HCT116 (cell line): ENCODE results near the gene SLC19A1. TPM values are rescaled to one million over a fixed set of nuclear protein-coding genes. Genes with fewer than 3 reads are reported as not detected.

ENCODE experiments used
- ATAC-seq: fragments of 200-7000 bp; cut with Tn5 transposase; 2 replicates; pipeline ENCODE4 v1.9.1; 2020; ENCODE audit warnings: mild to moderate bottlenecking, moderate library complexity
- BruUV-seq: library from RNA; stranded (reverse); fragments of 400-500 nt; replicated peaks from 2 replicates; lab custom pipeline; 2021; lab: Mats Ljungman, UMichigan
- CTCF ChIA-PET: fragments of 300-600 bp; sonication (Branson Sonifier 250); formaldehyde crosslinking; loops from one replicate; lab custom pipeline; 2021; ENCODE audit warnings: antibody characterized with exemption; lab: Charles Lee
- POLR2A ChIA-PET: fragments of 300-600, 350-600 bp; sonication (Branson Sonifier 250); formaldehyde crosslinking; loops from one replicate; lab custom pipeline; 2021; ENCODE audit warnings: antibody characterized with exemption; lab: Charles Lee
- RAD21 ChIA-PET, 2 experiments: fragments of 300-600 bp; sonication (Branson Sonifier 250); formaldehyde crosslinking; loops; one replicate each; lab custom pipeline; 2023; ENCODE audit warnings: low total read pairs in 2 of 2; ENCODE audit not compliant: uncharacterized antibody in 2 of 2, unreplicated experiment in 2 of 2, low non-redundant PET in 1 of 2; lab: Charles Lee
- DNase-seq: peaks from one replicate; pipeline ENCODE4 v3.0.0-alpha.2; 2010; ENCODE audit warnings: low read depth, low spot score
- H2AFZ ChIP-seq: fragments of 200-600 bp; shearing (Covaris generic), sonication (generic); 2 replicates; pipeline ENCODE4 v1.6.1; 2017; ENCODE audit warnings: low read depth, mixed run types, mixed read lengths, antibody characterized with exemption, low read length; ENCODE audit not compliant: poor library complexity, severe bottlenecking
- H3K27ac ChIP-seq: 2 replicates; pipeline ENCODE4 v1.5.1; 2012; ENCODE audit warnings: low read depth, low read length
- H3K27me3 ChIP-seq: fragments of 200-600 bp; sonication (generic); 2 replicates; pipeline ENCODE4 v1.6.1; 2016; ENCODE audit warnings: mixed run types, low read length, mixed read lengths; ENCODE audit not compliant: insufficient read depth
- H3K36me3 ChIP-seq, 2 experiments: fragments of 200-500 bp in 1 of 2; fragments of 200-600 bp in 1 of 2; sonication (Bioruptor generic) in 1 of 2; sonication (generic) in 1 of 2; 2 replicates each; pipeline versions ENCODE4 v1.5.1 to v1.6.1; 2014 to 2016; ENCODE audit warnings: low read length in 2 of 2, inconsistent platforms in 1 of 2, mixed read lengths in 1 of 2, mixed run types in 1 of 2; ENCODE audit not compliant: insufficient read depth in 2 of 2, control insufficient read depth in 1 of 2
- H3K4me1 ChIP-seq, 2 experiments: fragments of 200-600 bp in 1 of 2; sonication (generic) in 1 of 2; 2 replicates each; pipeline versions ENCODE4 v1.5.1 to v1.6.1; 2012 to 2017; ENCODE audit warnings: low read length in 2 of 2, inconsistent platforms in 1 of 2, mild to moderate bottlenecking in 1 of 2, mixed read lengths in 1 of 2, mixed run types in 1 of 2, moderate library complexity in 1 of 2; ENCODE audit not compliant: insufficient read depth in 2 of 2, control insufficient read depth in 1 of 2
- H3K4me2 ChIP-seq: fragments of 200-600 bp; sonication (generic); 2 replicates; pipeline ENCODE4 v1.6.1; 2017; ENCODE audit warnings: mixed run types, low read length, mixed read lengths
- H3K4me3 ChIP-seq, 2 experiments: fragments of 200-600 bp in 1 of 2; sonication (generic) in 1 of 2; replicated peaks in 1 of 2; 2 replicates each; pipeline ENCODE4 v1.5.1; 2011 to 2016; ENCODE audit warnings: low read length in 2 of 2, control low read depth in 1 of 2, low read depth in 1 of 2, mild to moderate bottlenecking in 1 of 2, mixed read lengths in 1 of 2, mixed run types in 1 of 2
- H3K79me2 ChIP-seq: fragments of 200-600 bp; sonication (generic); 2 replicates; pipeline ENCODE4 v1.6.1; 2017; ENCODE audit warnings: mild to moderate bottlenecking, mixed run types, low read length, moderate library complexity, mixed read lengths; ENCODE audit not compliant: insufficient read depth
- H3K9ac ChIP-seq: fragments of 200-600 bp; sonication (generic); 2 replicates; pipeline ENCODE4 v1.6.1; 2016; ENCODE audit warnings: low read length, mixed read lengths
- H3K9me2 ChIP-seq: fragments of 200-600 bp; sonication (generic), shearing (Covaris generic); 2 replicates; pipeline ENCODE4 v1.6.1; 2017; ENCODE audit warnings: mixed run types, mild to moderate bottlenecking, moderate library complexity; ENCODE audit not compliant: insufficient read depth
- H3K9me3 ChIP-seq, 2 experiments: fragments of 200-500 bp in 1 of 2; fragments of 200-600 bp in 1 of 2; sonication (Bioruptor generic) in 1 of 2; sonication (generic) in 1 of 2; 2 replicates each; pipeline ENCODE4 v1.6.1; 2014 to 2017; ENCODE audit warnings: low read length in 2 of 2, mixed read lengths in 2 of 2, inconsistent platforms in 1 of 2, low read depth in 1 of 2, mild to moderate bottlenecking in 1 of 2, mixed run types in 1 of 2, moderate library complexity in 1 of 2; ENCODE audit not compliant: control insufficient read depth in 1 of 2, insufficient read depth in 1 of 2
- H4K20me1 ChIP-seq: fragments of 200-600 bp; sonication (generic), shearing (Covaris generic); 2 replicates; pipeline ENCODE4 v1.6.1; 2017; ENCODE audit warnings: mixed run types, mild to moderate bottlenecking, moderate library complexity; ENCODE audit not compliant: insufficient read depth
- EGR1 ChIP-seq: IDR thresholded peaks from 2 replicates; pipeline ENCODE4 v1.6.1; 2012; ENCODE audit warnings: low read depth
- EZH2phosphoT487 ChIP-seq: fragments of 200-600 bp; IDR thresholded peaks from 2 replicates; pipeline ENCODE4 v1.6.1; 2018; ENCODE audit warnings: antibody characterized with exemption, borderline replicate concordance
- SIN3A ChIP-seq: IDR thresholded peaks from 2 replicates; pipeline ENCODE4 v1.6.1; 2012; ENCODE audit warnings: low read depth
- SRF ChIP-seq: IDR thresholded peaks from 2 replicates; pipeline ENCODE4 v1.6.1; 2012; ENCODE audit warnings: low read depth
- TCF7L2 ChIP-seq: IDR thresholded peaks from 2 replicates; pipeline ENCODE4 v1.7.0; 2011; ENCODE audit warnings: borderline replicate concordance, inconsistent platforms; ENCODE audit not compliant: insufficient read depth, insufficient read length; ENCODE audit errors: extremely low read depth
- YY1 ChIP-seq: IDR thresholded peaks from 2 replicates; pipeline ENCODE4 v1.6.1; 2011; ENCODE audit warnings: low read length, low read depth, moderate library complexity, mild to moderate bottlenecking; ENCODE audit not compliant: insufficient replicate concordance; ENCODE audit errors: extremely low read depth
- ZNF274 ChIP-seq: fragments of 200-500 bp; sonication (Bioruptor generic); IDR thresholded peaks from 2 replicates; pipeline ENCODE4 v1.6.1; 2014; ENCODE audit warnings: mild to moderate bottlenecking, low read depth, low read length, inconsistent platforms
- intact Hi-C: fragments of 100-400 bp; cut with micrococcal nuclease; formaldehyde crosslinking; loops from 2 replicates; pipeline ENCODE4 v1.10.0; 2022
- total RNA-seq: library from RNA; stranded (reverse); gene quantifications from one replicate; pipeline ENCODE4 v1.2.1, GENCODE V29; 2021; ENCODE audit not compliant: unreplicated experiment
- TF ChIP-seq, protein P1 (sequence below), 3 experiments: fragments of 200-600 bp in 1 of 3; sonication (generic) in 1 of 3; IDR thresholded peaks in 2 of 3; conservative IDR thresholded peaks in 1 of 3; 2 replicates each; pipeline ENCODE4 v1.5.1; 2012 to 2017; ENCODE audit warnings: low read depth in 2 of 3, low read length in 2 of 3, antibody characterized with exemption in 1 of 3, borderline replicate concordance in 1 of 3, control low read depth in 1 of 3, mild to moderate bottlenecking in 1 of 3, mixed read lengths in 1 of 3, mixed run types in 1 of 3, moderate library complexity in 1 of 3; ENCODE audit not compliant: insufficient read depth in 1 of 3

Gene SLC19A1
- total RNA-seq, 1 experiment from 2014 or later = 50.2 TPM

GRCh38 chr21:45577801-45578175 is 35.5 kb upstream of the SLC19A1 start:
- intact Hi-C loops = no loop called here
- RAD21 ChIA-PET = no interaction called here
- H3K27me3 ChIP-seq = no peaks in the 10 kb centered on the region
- H3K27ac ChIP-seq = no peak overlapping the region
- no peak overlapping the region for H2AFZ ChIP-seq
- H3K36me3 ChIP-seq = no peaks in the 10 kb centered on the region
- ATAC-seq (no peak), DNase-seq (no peak)
- H3K4me3 ChIP-seq = no peak overlapping the region
- POLR2A ChIA-PET = no interaction called here
- no TSS peak for BruUV-seq
- H3K4me1 ChIP-seq = peaks cover 0 to 6% of the 10 kb centered on the region in 2 experiments; a peak in 1 of 4 replicates
- peaks cover under 1 to 2% of the 10 kb centered on the region in 2 experiments; a peak in 2 of 4 replicates for H3K9me3 ChIP-seq
- no peak overlapping the region for H3K4me2 ChIP-seq
- CTCF ChIA-PET = interaction anchor here (1.0 kb wide), 1 partner anchor 302 kb away, joined by 3 read pairs; no protein-coding TSS in a partner anchor
- TF ChIP-seq ZNF274 = no peak
- no peaks in the 10 kb centered on the region for H4K20me1 ChIP-seq
- no peaks in the 10 kb centered on the region for H3K9me2 ChIP-seq
- no peaks in the 10 kb centered on the region for H3K79me2 ChIP-seq
- no peak overlapping the region for H3K9ac ChIP-seq

GRCh38 chr21:45576838-45577737 is 34.8 kb upstream of the SLC19A1 start:
- Histone ChIP-seq H2AFZ (no peak overlapping the region), H4K20me1 (no peaks in the 10 kb centered on the region), H3K9me3 (no peaks in the 10 kb centered on the region), H3K36me3 (no peaks in the 10 kb centered on the region), H3K9me2 (no peaks in the 10 kb centered on the region), H3K4me1 (peaks cover 0 to 6% of the 10 kb centered on the region in 2 experiments; a peak in 1 of 4 replicates), H3K4me2 (no peak overlapping the region), H3K9ac (no peak overlapping the region), H3K79me2 (no peaks in the 10 kb centered on the region), H3K27me3 (no peaks in the 10 kb centered on the region), H3K27ac (no peak overlapping the region), H3K4me3 (no peak overlapping the region)
- BruUV-seq = no TSS peak
- ChIA-PET POLR2A (no interaction called here), CTCF (no interaction called here), RAD21 (no interaction called here)
- no peak for ATAC-seq
- intact Hi-C loops = no loop called here
- no peak for DNase-seq
- TF ChIP-seq SRF = no peak
- TF ChIP-seq, protein P1, sequence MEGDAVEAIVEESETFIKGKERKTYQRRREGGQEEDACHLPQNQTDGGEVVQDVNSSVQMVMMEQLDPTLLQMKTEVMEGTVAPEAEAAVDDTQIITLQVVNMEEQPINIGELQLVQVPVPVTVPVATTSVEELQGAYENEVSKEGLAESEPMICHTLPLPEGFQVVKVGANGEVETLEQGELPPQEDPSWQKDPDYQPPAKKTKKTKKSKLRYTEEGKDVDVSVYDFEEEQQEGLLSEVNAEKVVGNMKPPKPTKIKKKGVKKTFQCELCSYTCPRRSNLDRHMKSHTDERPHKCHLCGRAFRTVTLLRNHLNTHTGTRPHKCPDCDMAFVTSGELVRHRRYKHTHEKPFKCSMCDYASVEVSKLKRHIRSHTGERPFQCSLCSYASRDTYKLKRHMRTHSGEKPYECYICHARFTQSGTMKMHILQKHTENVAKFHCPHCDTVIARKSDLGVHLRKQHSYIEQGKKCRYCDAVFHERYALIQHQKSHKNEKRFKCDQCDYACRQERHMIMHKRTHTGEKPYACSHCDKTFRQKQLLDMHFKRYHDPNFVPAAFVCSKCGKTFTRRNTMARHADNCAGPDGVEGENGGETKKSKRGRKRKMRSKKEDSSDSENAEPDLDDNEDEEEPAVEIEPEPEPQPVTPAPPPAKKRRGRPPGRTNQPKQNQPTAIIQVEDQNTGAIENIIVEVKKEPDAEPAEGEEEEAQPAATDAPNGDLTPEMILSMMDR (IDR thresholded peaks at IDR 0.05 in 2 of 3, conservative IDR thresholded peaks at IDR 0.05 in 1 of 3; ENCODE audit: borderline replicate concordance in 1 of 3, insufficient read depth in 1 of 3, low read depth in 2 of 3, low read length in 2 of 3) = no peak
- TF ChIP-seq YY1 = no peak
- no peak for TF ChIP-seq EGR1
- TF ChIP-seq EZH2phosphoT487 = no peak
- TF ChIP-seq TCF7L2 = no peak
- no peak for TF ChIP-seq SIN3A
